K562 (cell line): Measurements from ENCODE around the gene PIGX. TPM values are rescaled to one million over a fixed set of nuclear protein-coding genes. Genes with fewer than 3 reads are reported as not detected.
A peak's percentile ranks its signal among the peaks of the same experiment; 100 is the strongest.

Experiments
- DPF2 ChIP-seq: fragments of 450-650 bp; IDR thresholded peaks from 2 replicates; pipeline ENCODE4 v1.6.1; 2016
- GATAD2B ChIP-seq: fragments of 450-650 bp; IDR thresholded peaks from 2 replicates; pipeline ENCODE4 v1.6.1; 2017; ENCODE audit warnings: mild to moderate bottlenecking, borderline replicate concordance
- HMBOX1 ChIP-seq: sonication (generic); IDR thresholded peaks from 2 replicates; pipeline ENCODE4 v1.6.1; 2016
- L3MBTL2 ChIP-seq: fragments of 450-650 bp; IDR thresholded peaks from 2 replicates; pipeline ENCODE4 v1.6.1; 2016; ENCODE audit warnings: mild to moderate bottlenecking, moderate library complexity
- MAFG ChIP-seq: fragments of 450-650 bp; conservative IDR thresholded peaks from 2 replicates; pipeline ENCODE4 v1.6.1; 2016; ENCODE audit warnings: missing genetic modification characterization, missing compliant biosample characterization
- MBD2 ChIP-seq: sonication (generic); IDR thresholded peaks from 2 replicates; pipeline ENCODE4 v1.6.1; 2016; ENCODE audit warnings: low read depth, borderline replicate concordance
- PBX2 ChIP-seq, 2 experiments: IDR thresholded peaks in 1 of 2; conservative IDR thresholded peaks in 1 of 2; 2 replicates each; pipeline ENCODE4 v1.6.1; 2016; ENCODE audit warnings: low read depth in 2 of 2, mild to moderate bottlenecking in 1 of 2, missing compliant biosample characterization in 1 of 2, missing genetic modification characterization in 1 of 2, moderate library complexity in 1 of 2
- PHB2 ChIP-seq: fragments of 450-650 bp; IDR thresholded peaks from 2 replicates; pipeline ENCODE4 v1.6.1; 2017; ENCODE audit warnings: low read depth
- ZBTB26 ChIP-seq: fragments of 450-650 bp; formaldehyde crosslinking; IDR thresholded peaks from 2 replicates; pipeline ENCODE4 v1.4.0; 2022; ENCODE audit warnings: missing genetic modification characterization
- ZNF197 ChIP-seq: fragments of 200-800 bp; sonication (Bioruptor generic); IDR thresholded peaks from 2 replicates; pipeline ENCODE4 v1.6.1; 2016; ENCODE audit warnings: low read depth, missing genetic modification characterization, missing compliant biosample characterization
- ZNF41 ChIP-seq: fragments of 250-450 bp; sonication (Bioruptor Pico); conservative IDR thresholded peaks from 2 replicates; pipeline ENCODE4 v1.4.0; 2020; ENCODE audit warnings: mild to moderate bottlenecking
- ZNF592 ChIP-seq: fragments of 450-650 bp; IDR thresholded peaks from 2 replicates; pipeline ENCODE4 v1.6.1; 2017; ENCODE audit warnings: antibody characterized with exemption, mild to moderate bottlenecking
- ZNF707 ChIP-seq: fragments of 250-450 bp; sonication (Bioruptor Pico); conservative IDR thresholded peaks from 2 replicates; pipeline ENCODE4 v1.8.0; 2022; ENCODE audit warnings: inconsistent platforms, mild to moderate bottlenecking, moderate library complexity
- polyA plus RNA-seq, 8 experiments: library from polyadenylated mRNA; depleted of rRNA in 4 of 8; stranded (reverse) in 5 of 8; unstranded in 3 of 8; fragments of >200 nt; fragmentation: Nextera tagmentation in 2 of 8; fragmentation: Illumina TruSeq in 1 of 8; extraction: Ambion mirVana in 2 of 8; extraction: Trizol in 1 of 8; gene quantifications; 2 replicates each; pipeline versions ENCODE4 v1.2.1 to v1.2.3, GENCODE V29; 2011 to 2014; ENCODE audit warnings: inconsistent platforms in 1 of 8, missing spikeins in 1 of 8
- total RNA-seq, 7 experiments: library from RNA; depleted of rRNA in 6 of 7; stranded (reverse); fragments of >200 nt in 6 of 7; fragmentation: Illumina TruSeq in 2 of 7; extraction: Trizol in 2 of 7; gene quantifications; 2 replicates each; pipeline versions ENCODE4 v1.2.1 to v1.2.3, GENCODE V29; 2011 to 2021; ENCODE audit warnings: low replicate concordance in 1 of 7

PIGX gene
- total and polyA plus RNA-seq, 9 of the 15 experiments (the other 6 are each of a cell fraction or from before 2014, with no cell fraction given) = 3.7 to 36.3 (median 26.9) TPM

GRCh38 chr3:196662711-196663571, 49.2 kb upstream of the PIGX start (continued):
- TF ChIP-seq MAFG (peak; percentile 88), ZNF707 (no peak), MBD2 (no peak), GATAD2B (0 out of 2 replicates have a peak, but pooled peaks have one; percentile 58), DPF2 (peak; percentile 95), ZBTB26 (CRISPR knock-in tag) (no peak), L3MBTL2 (peak; percentile 29), ZNF41 (CRISPR knock-in tag) (no peak), ZNF592 (peak; percentile 58), HMBOX1 (peak; percentile 76), ZNF197 (CRISPR knock-in tag) (no peak), PBX2 (CRISPR knock-in tag; IDR thresholded peaks at IDR 0.05; ENCODE audit: low read depth) (no peak), PBX2 (tag; conservative IDR thresholded peaks at IDR 0.05; ENCODE audit: low read depth) (peak; percentile 76), PHB2 (no peak)
